Endothelial cell of umbilical vein (primary cell): ENCODE results near the gene OTULIN. TPM values are rescaled to one million over a fixed set of nuclear protein-coding genes. Genes with fewer than 3 reads are reported as not detected.

ENCODE experiments used
- BruUV-seq: library from RNA; stranded (reverse); fragments of 400-500 nt; replicated peaks from 2 replicates; lab custom pipeline; 2021; lab: Mats Ljungman, UMichigan
- CTCF ChIA-PET: fragments of 300-600, 350-600 bp; sonication (Branson Sonifier 250); formaldehyde crosslinking; loops from one replicate; lab custom pipeline; 2021; ENCODE audit warnings: antibody characterized with exemption, inconsistent platforms; lab: Charles Lee
- POLR2A ChIA-PET: fragments of 300-600, 350-600 bp; sonication (Branson Sonifier 250); formaldehyde crosslinking; loops from one replicate; lab custom pipeline; 2021; ENCODE audit warnings: antibody characterized with exemption, inconsistent platforms; lab: Charles Lee
- DNase-seq: peaks from one replicate; pipeline ENCODE4 v3.0.0-alpha.2; 2011; ENCODE audit warnings: low read depth, low spot score
- FAIRE-seq: peaks from 2 replicates; lab custom pipeline; 2011; peaks lifted over from hg19 to GRCh38; lab: Jason Lieb, UNC
- H2AFZ ChIP-seq: 2 replicates; pipeline ENCODE4 v1.6.0; 2012; ENCODE audit warnings: low read depth, low read length, control low read depth, inconsistent platforms
- H3K27ac ChIP-seq: 2 replicates; pipeline ENCODE4 v1.5.1; 2011; ENCODE audit warnings: low read depth, mild to moderate bottlenecking, control low read depth, low read length, moderate library complexity; ENCODE audit not compliant: insufficient read depth
- H3K27me3 ChIP-seq, 2 experiments: 2 replicates each; pipeline versions ENCODE4 v1.6.0 to v1.6.1; 2011; ENCODE audit warnings: low read length in 2 of 2, mixed read lengths in 1 of 2; ENCODE audit not compliant: control insufficient read depth in 2 of 2, insufficient read depth in 2 of 2
- H3K36me3 ChIP-seq, 2 experiments: 2 replicates in 1 of 2; 3 replicates in 1 of 2; pipeline ENCODE4 v1.5.1; 2011; ENCODE audit warnings: low read length in 2 of 2, mild to moderate bottlenecking in 1 of 2, moderate library complexity in 1 of 2; ENCODE audit not compliant: control insufficient read depth in 2 of 2, insufficient read depth in 2 of 2; ENCODE audit errors: extremely low read depth in 1 of 2
- H3K4me1 ChIP-seq: 3 replicates; pipeline ENCODE4 v1.5.1; 2011; ENCODE audit warnings: mild to moderate bottlenecking, low read length; ENCODE audit not compliant: control insufficient read depth, insufficient read depth; ENCODE audit errors: extremely low read depth
- H3K4me2 ChIP-seq: 2 replicates; pipeline ENCODE4 v1.6.1; 2011; ENCODE audit warnings: low read length, control low read depth, mixed read lengths; ENCODE audit not compliant: insufficient read depth
- H3K4me3 ChIP-seq, 3 experiments: fragments of 200-600 bp in 1 of 3; sonication (generic), shearing (Covaris generic) in 1 of 3; replicated peaks in 1 of 3; 2 replicates each; pipeline ENCODE4 v1.5.1; 2011 to 2016; ENCODE audit warnings: control low read depth in 3 of 3, low read length in 3 of 3, mild to moderate bottlenecking in 2 of 3, inconsistent platforms in 1 of 3, low read depth in 1 of 3, moderate library complexity in 1 of 3; ENCODE audit not compliant: insufficient read depth in 1 of 3
- H3K79me2 ChIP-seq: 2 replicates; pipeline ENCODE4 v1.6.0; 2012; ENCODE audit warnings: low read length, inconsistent platforms; ENCODE audit not compliant: control insufficient read depth, insufficient read depth
- H3K9ac ChIP-seq: replicated peaks from 2 replicates; pipeline ENCODE3; 2011; ENCODE audit warnings: low read length, control low read depth; ENCODE audit not compliant: insufficient read depth; ENCODE audit errors: extremely low read depth
- H3K9me1 ChIP-seq: replicated peaks from 3 replicates; pipeline ENCODE4 v1.6.0; 2011; ENCODE audit warnings: mild to moderate bottlenecking, low read length; ENCODE audit not compliant: control insufficient read depth, insufficient read depth; ENCODE audit errors: extremely low read depth
- H3K9me3 ChIP-seq: replicated peaks from 2 replicates; pipeline ENCODE4 v1.5.1; 2012; ENCODE audit warnings: low read length, inconsistent platforms; ENCODE audit not compliant: control insufficient read depth, insufficient read depth
- H4K20me1 ChIP-seq: replicated peaks from 2 replicates; pipeline ENCODE3; 2011; ENCODE audit warnings: mild to moderate bottlenecking, low read length; ENCODE audit not compliant: control insufficient read depth, insufficient read depth; ENCODE audit errors: extremely low read depth
- EZH2 ChIP-seq: IDR thresholded peaks from 2 replicates; pipeline ENCODE4 v1.6.1; 2012; ENCODE audit warnings: borderline replicate concordance, low read depth, mild to moderate bottlenecking, moderate library complexity, low read length, inconsistent platforms; ENCODE audit not compliant: severe bottlenecking
- POLR2AphosphoS5 ChIP-seq: IDR thresholded peaks from 2 replicates; pipeline ENCODE4 v1.6.1; 2012; ENCODE audit warnings: low read depth, mild to moderate bottlenecking, control low read depth, low read length, moderate library complexity; ENCODE audit not compliant: insufficient read depth
- dilution Hi-C: fragments of 300-500 bp; cut with MboI; formaldehyde crosslinking; loops from one replicate; pipeline ENCODE4 v1.15.0; 2019; ENCODE audit warnings: low sequenced_read_pairs; ENCODE audit not compliant: extremely low pct_ligation_motif_present
- intact Hi-C: fragments of 100-400 bp; cut with micrococcal nuclease; formaldehyde crosslinking; loops from one replicate; pipeline ENCODE4 v1.10.0; 2022
- polyA plus RNA-seq, 4 experiments: library from polyadenylated mRNA; depleted of rRNA in 3 of 4; stranded (reverse) in 3 of 4; unstranded in 1 of 4; fragments of >200 nt; gene quantifications; 2 replicates each; pipeline versions ENCODE4 v1.2.1 to v1.2.3, GENCODE V29; 2011 to 2012; ENCODE audit warnings: missing spikeins in 1 of 4
- total RNA-seq: library from RNA; stranded (reverse); gene quantifications from 2 replicates; pipeline ENCODE4 v1.2.3, GENCODE V29; 2021
- TF ChIP-seq, protein P1 (sequence below), 2 donors: IDR thresholded peaks; 1 replicate in 1 of 2; 2 replicates in 1 of 2; pipeline ENCODE4 v1.5.1; 2011; ENCODE audit warnings: low read length in 2 of 2, mild to moderate bottlenecking in 2 of 2, moderate library complexity in 2 of 2, control low read depth in 1 of 2, inconsistent platforms in 1 of 2, low read depth in 1 of 2; ENCODE audit not compliant: insufficient read depth in 1 of 2; ENCODE audit errors: extremely low read depth in 1 of 2
- TF ChIP-seq, protein P2 (sequence below): IDR thresholded peaks from 2 replicates; pipeline ENCODE4 v1.6.1; 2011; ENCODE audit not compliant: insufficient read depth, insufficient read length

OTULIN gene
- total and polyA plus RNA-seq, 2 donors (not counting 3 experiments of a cell fraction or from before 2014, with no cell fraction given): 7.8 to 30.2 TPM

DNA sequence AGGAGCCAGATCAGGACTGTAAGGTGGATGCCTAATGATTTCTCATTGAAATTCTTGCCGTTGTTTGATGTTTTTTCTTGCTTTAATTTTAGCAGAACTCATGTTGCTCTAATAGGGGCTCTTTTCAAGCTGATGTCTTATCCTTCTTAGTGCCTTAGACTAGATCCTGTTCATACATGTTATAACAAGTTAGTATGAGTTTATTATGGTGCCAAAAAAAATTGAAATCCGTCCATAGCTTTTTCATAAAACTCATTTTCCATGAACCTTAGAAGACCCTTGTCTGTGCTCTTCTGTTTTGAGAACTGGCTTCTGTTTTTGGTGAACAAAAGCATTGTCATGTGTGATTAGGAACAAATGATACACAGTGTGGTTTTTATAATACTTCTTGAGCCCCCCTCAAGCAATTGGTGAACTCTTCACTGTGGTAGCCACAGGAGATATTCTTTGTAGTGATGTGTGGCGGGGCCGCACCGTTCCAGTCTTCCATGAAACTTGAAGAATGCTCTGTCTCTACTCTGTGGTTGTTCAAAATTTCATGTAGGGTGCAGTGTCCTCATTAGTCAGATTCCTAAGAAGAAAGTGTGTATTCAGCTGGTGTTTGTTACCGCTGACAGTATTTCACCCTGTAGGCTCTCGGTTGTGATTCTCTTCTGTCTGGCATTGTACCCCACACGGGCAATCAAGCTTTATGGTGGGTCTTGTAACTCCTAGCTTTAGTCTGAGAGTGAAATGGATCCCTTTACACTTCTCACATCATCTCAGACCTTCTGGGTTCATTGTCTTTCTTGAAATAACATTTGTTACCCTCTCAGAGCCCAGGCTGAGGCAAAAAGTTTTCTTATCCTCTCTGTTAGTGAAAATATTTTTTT lies 10.7 kb downstream of the OTULIN start:
- Histone ChIP-seq H3K79me2 (peaks cover 71% of the 10 kb centered on the region), H3K27me3 (no peaks in the 10 kb centered on the region), H3K27ac (no peak overlapping the region), H3K9ac (no peak overlapping the region), H2AFZ (no peak overlapping the region), H3K9me1 (no peaks in the 10 kb centered on the region), H3K4me3 (no peak overlapping the region), H3K9me3 (no peaks in the 10 kb centered on the region), H3K36me3 (peaks cover 0 to 4% of the 10 kb centered on the region in 2 experiments), H3K4me1 (peaks cover 9% of the 10 kb centered on the region), H4K20me1 (peaks cover 3% of the 10 kb centered on the region), H3K4me2 (no peak overlapping the region)
- dilution Hi-C loops: no loop called here
- ChIA-PET CTCF (interaction anchor here (1.0 to 6.4 kb wide), 3 partner anchors 10 to 328 kb away, joined by 3 to 38 read pairs (median 4); no protein-coding TSS in a partner anchor), POLR2A (no interaction called here)
- DNase-seq: no peak
- intact Hi-C loops: no loop called here
- no TSS peak for BruUV-seq
- TF ChIP-seq, protein P1, sequence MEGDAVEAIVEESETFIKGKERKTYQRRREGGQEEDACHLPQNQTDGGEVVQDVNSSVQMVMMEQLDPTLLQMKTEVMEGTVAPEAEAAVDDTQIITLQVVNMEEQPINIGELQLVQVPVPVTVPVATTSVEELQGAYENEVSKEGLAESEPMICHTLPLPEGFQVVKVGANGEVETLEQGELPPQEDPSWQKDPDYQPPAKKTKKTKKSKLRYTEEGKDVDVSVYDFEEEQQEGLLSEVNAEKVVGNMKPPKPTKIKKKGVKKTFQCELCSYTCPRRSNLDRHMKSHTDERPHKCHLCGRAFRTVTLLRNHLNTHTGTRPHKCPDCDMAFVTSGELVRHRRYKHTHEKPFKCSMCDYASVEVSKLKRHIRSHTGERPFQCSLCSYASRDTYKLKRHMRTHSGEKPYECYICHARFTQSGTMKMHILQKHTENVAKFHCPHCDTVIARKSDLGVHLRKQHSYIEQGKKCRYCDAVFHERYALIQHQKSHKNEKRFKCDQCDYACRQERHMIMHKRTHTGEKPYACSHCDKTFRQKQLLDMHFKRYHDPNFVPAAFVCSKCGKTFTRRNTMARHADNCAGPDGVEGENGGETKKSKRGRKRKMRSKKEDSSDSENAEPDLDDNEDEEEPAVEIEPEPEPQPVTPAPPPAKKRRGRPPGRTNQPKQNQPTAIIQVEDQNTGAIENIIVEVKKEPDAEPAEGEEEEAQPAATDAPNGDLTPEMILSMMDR (IDR thresholded peaks at IDR 0.05; ENCODE audit: extremely low read depth in 1 of 2, insufficient read depth in 1 of 2, low read depth in 1 of 2, low read length in 2 of 2): no peak
- TF ChIP-seq, protein P2, sequence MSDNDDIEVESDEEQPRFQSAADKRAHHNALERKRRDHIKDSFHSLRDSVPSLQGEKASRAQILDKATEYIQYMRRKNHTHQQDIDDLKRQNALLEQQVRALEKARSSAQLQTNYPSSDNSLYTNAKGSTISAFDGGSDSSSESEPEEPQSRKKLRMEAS: no peak
- TF ChIP-seq POLR2AphosphoS5 (no peak), EZH2 (no peak)
- FAIRE-seq: no peak
